ENCODE measurements around the gene LRCOL1.

LRCOL1 gene

GRCh38 chr12:132653567-132654290, 43.3 kb upstream of the LRCOL1 start (continued):
- TF ChIP-seq PRDM2 (tag by site-specific recombination; IDR thresholded peaks at IDR 0.05; ENCODE audit: borderline replicate concordance): no peak
- no peak for TF ChIP-seq ZSCAN23 (tag by site-specific recombination; IDR thresholded peaks at IDR 0.05)
- TF ChIP-seq ZFP69B (tag by site-specific recombination; IDR thresholded peaks at IDR 0.05): no peak
- TF ChIP-seq EGR2 (tag by site-specific recombination; IDR thresholded peaks at IDR 0.05; ENCODE audit: low read depth): no peak
- no peak for TF ChIP-seq ZNF169 (tag by site-specific recombination; IDR thresholded peaks at IDR 0.05)
- TF ChIP-seq ZNF416 (tag by site-specific recombination; IDR thresholded peaks at IDR 0.05): no peak
- no peak for TF ChIP-seq ZNF266 (tag by site-specific recombination; IDR thresholded peaks at IDR 0.05; ENCODE audit: low read depth)

GRCh38 chr12:132651444-132652100, 41.2 kb upstream of the LRCOL1 start:
- Histone ChIP-seq H3K27ac (ENCODE audit: extremely low read depth, low read depth, low read length) (no peak overlapping the region; the same call in 1 of the 2 replicates), H3K4me3 (ENCODE audit: low read depth, low read length) (no peak overlapping the region), H3K4me1 (ENCODE audit: control insufficient read depth, insufficient read depth, low read length) (no peaks in the 10 kb centered on the region), H3K9me3 (ENCODE audit: control insufficient read depth, insufficient read depth, low read depth, low read length) (no peaks in the 10 kb centered on the region), H3K36me3 (ENCODE audit: control insufficient read depth in 2 of 2, insufficient read depth in 1 of 2, low read length in 2 of 2) (peaks cover 70 to 96% of the 10 kb centered on the region in 2 experiments)
- TF ChIP-seq ZNF664 (tag by site-specific recombination; IDR thresholded peaks at IDR 0.05) (no peak), ZBTB11 (tag by site-specific recombination; conservative IDR thresholded peaks at IDR 0.05; ENCODE audit: low read depth) (no peak), ZNF335 (tag by site-specific recombination; conservative IDR thresholded peaks at IDR 0.05) (no peak), ZNF366 (tag by site-specific recombination; conservative IDR thresholded peaks at IDR 0.05) (no peak), ZNF571 (tag by site-specific recombination; IDR thresholded peaks at IDR 0.05) (no peak), BCL11A (tag by site-specific recombination; IDR thresholded peaks at IDR 0.05; ENCODE audit: low read depth) (no peak), SETDB1 (IDR thresholded peaks at IDR 0.05; ENCODE audit: insufficient read length, low read length) (no peak), ZNF701 (tag by site-specific recombination; IDR thresholded peaks at IDR 0.05) (no peak), YY1 (tag by site-specific recombination; IDR thresholded peaks at IDR 0.05) (no peak), PATZ1 (tag by site-specific recombination; IDR thresholded peaks at IDR 0.05) (no peak), ZNF239 (tag by site-specific recombination; IDR thresholded peaks at IDR 0.05) (no peak), ZNF544 (tag by site-specific recombination; IDR thresholded peaks at IDR 0.05) (no peak), ZNF292 (tag by site-specific recombination; IDR thresholded peaks at IDR 0.05; ENCODE audit: borderline replicate concordance, low read depth) (no peak)
- ChIA-PET CTCF (interaction anchor here (0.9 kb wide), 1 partner anchor 13 kb away, joined by 3 read pairs; no protein-coding TSS in a partner anchor), POLR2A (no interaction called here)
